GM19372 (cell line): ENCODE data around the gene SLC17A7.

ENCODE experiments used
- ATAC-seq: cut with Tn5 transposase; IDR thresholded peaks from one replicate; pipeline ENCODE4 v1.9.1; 2021; ENCODE audit warnings: mild to moderate bottlenecking, low read depth, moderate library complexity; ENCODE audit not compliant: unreplicated experiment

SLC17A7 gene

GRCh38 chr19:49411681-49412326, 29.5 kb downstream of the SLC17A7 start:
- no peak for ATAC-seq

- ATAC-seq, result no peak
These were observed 31.8 kb downstream of the SLC17A7 start for GRCh38 chr19:49409441-49410029.

GRCh38 chr19:49408816-49409440, 32.4 kb downstream of the SLC17A7 start:
- no peak for ATAC-seq

- no peak for ATAC-seq
These were observed 33.8 kb downstream of the SLC17A7 start for GRCh38 chr19:49407482-49408015.

GRCh38 chr19:49407079-49407478, 34.2 kb downstream of the SLC17A7 start:
- ATAC-seq, result no peak

GRCh38 chr19:49403404-49404187, 37.7 kb downstream of the SLC17A7 start:
- ATAC-seq, result no peak

GRCh38 chr19:49400029-49400428, 41.3 kb downstream of the SLC17A7 start:
- ATAC-seq, result no peak

GRCh38 chr19:49398931-49399330, 42.4 kb downstream of the SLC17A7 start:
- ATAC-seq, result no peak

- ATAC-seq, result no peak
These were observed 43.2 kb downstream of the SLC17A7 start for GRCh38 chr19:49398001-49398615.

GRCh38 chr19:49396738-49397505, 44.4 kb downstream of the SLC17A7 start:
- ATAC-seq, result no peak

GRCh38 chr19:49395581-49396407, 45.5 kb downstream of the SLC17A7 start:
- ATAC-seq, result no peak

GRCh38 chr19:49393881-49394280, 47.4 kb downstream of the SLC17A7 start:
- ATAC-seq, result no peak

GRCh38 chr19:49391581-49392399, 49.5 kb downstream of the SLC17A7 start:
- no peak for ATAC-seq

GRCh38 chr19:49390929-49391359, 50.4 kb downstream of the SLC17A7 start:
- no peak for ATAC-seq

GRCh38 chr19:49390131-49390928, 51.0 kb downstream of the SLC17A7 start:
- ATAC-seq, result no peak

GRCh38 chr19:49389406-49389805, 51.9 kb downstream of the SLC17A7 start:
- ATAC-seq, result no peak

- no peak for ATAC-seq
These were observed 53.4 kb downstream of the SLC17A7 start, which contains the start of gene KASH5 for GRCh38 chr19:49387936-49388372. Gene KASH5 (plus strand): TSS chr19:49388249. CDS start chr19:49390884, 2,635 bp downstream.
